ENCODE results near the gene NDRG3. TPM values are rescaled to one million over a fixed set of nuclear protein-coding genes. Genes with fewer than 3 reads are reported as not detected.

The NDRG3 gene
- total and polyA plus RNA-seq, 12 donors: 29.0 to 91.4 (median 53.0) TPM

DNA sequence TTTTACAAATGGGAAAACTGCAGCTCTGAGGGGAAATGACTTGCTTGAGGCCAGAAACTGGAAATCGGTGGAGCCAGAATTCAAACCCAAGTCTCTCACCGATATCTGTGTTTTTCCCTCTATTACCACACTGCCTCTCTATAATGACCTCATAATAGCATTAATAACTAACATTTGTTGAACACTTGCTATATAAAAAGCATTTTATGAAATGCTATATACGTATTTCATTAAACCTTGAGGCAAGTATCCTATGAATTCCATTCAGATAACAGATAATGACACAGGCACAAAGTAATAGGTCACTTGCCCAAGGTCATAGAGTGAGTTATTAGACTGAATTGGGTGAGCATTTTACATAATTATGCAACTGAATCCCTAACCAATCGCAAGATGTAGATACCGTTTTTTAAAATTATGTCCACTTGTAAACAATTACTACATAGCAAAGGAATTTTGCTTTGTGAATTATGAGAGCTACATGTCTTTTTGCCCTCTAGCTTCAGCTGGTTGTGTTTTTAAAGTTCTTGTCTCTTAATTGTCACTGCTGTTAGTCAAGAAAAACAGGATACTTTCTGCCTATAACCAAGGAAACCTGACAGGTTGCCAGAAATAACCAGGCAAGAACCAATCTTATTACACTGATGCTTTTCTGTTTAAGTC, 23.0 kb upstream of the NDRG3 start:
- H3K27ac ChIP-seq: peak overlapping the region; percentile 67 to 90 (median 73)
- TF ChIP-seq POLR2A (IDR thresholded peaks at IDR 0.05): peak in 1 of 2 donors; percentile 33
- TF ChIP-seq, protein P1, sequence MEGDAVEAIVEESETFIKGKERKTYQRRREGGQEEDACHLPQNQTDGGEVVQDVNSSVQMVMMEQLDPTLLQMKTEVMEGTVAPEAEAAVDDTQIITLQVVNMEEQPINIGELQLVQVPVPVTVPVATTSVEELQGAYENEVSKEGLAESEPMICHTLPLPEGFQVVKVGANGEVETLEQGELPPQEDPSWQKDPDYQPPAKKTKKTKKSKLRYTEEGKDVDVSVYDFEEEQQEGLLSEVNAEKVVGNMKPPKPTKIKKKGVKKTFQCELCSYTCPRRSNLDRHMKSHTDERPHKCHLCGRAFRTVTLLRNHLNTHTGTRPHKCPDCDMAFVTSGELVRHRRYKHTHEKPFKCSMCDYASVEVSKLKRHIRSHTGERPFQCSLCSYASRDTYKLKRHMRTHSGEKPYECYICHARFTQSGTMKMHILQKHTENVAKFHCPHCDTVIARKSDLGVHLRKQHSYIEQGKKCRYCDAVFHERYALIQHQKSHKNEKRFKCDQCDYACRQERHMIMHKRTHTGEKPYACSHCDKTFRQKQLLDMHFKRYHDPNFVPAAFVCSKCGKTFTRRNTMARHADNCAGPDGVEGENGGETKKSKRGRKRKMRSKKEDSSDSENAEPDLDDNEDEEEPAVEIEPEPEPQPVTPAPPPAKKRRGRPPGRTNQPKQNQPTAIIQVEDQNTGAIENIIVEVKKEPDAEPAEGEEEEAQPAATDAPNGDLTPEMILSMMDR (IDR thresholded peaks at IDR 0.05): peak in 2 of 6 experiments; percentile 7 to 17

GRCh38 chr20:36761125-36761524, 15.2 kb upstream of the NDRG3 start:
- Histone ChIP-seq H3K27me3 (no peaks in the 10 kb centered on the region), H3K27ac (no peak overlapping the region), H3K4me1 (replicated peaks in 1 of 2) (peaks cover 0 to 9% of the 10 kb centered on the region in 2 donors), H3K36me3 (replicated peaks in 1 of 2) (no peaks in the 10 kb centered on the region), H3K9me3 (replicated peaks in 1 of 3) (no peaks in the 10 kb centered on the region), H3K4me3 (no peak overlapping the region)
- no peak for DNase-seq
- WGBS, 4 donors: 77 to 90% (median 83%) methylated on average over 4 of the region's 4 CpGs
- TF ChIP-seq POLR2A (IDR thresholded peaks at IDR 0.05): no peak
- TF ChIP-seq, protein P1 (IDR thresholded peaks at IDR 0.05): no peak
- intact Hi-C loops (cut with DNase I): no loop called here

More for the DNA sequence above, 23.0 kb upstream of the NDRG3 start:
- no peaks in the 10 kb centered on the region for H3K9me3 ChIP-seq (replicated peaks in 1 of 3)
- no peaks in the 10 kb centered on the region for H3K36me3 ChIP-seq (replicated peaks in 1 of 2)
- no peaks in the 10 kb centered on the region for H3K27me3 ChIP-seq
- DNase-seq: peak in 2 of 7 donors; percentile 0 to 36
- intact Hi-C loops (cut with DNase I): no loop called here
- H3K4me3 ChIP-seq: no peak overlapping the region
- peaks cover 23 to 24% of the 10 kb centered on the region in 2 donors for H3K4me1 ChIP-seq (replicated peaks in 1 of 2)
- 27 to 39% (median 31%) methylated on average over 5 of the region's 5 CpGs for WGBS, 4 donors

DNA sequence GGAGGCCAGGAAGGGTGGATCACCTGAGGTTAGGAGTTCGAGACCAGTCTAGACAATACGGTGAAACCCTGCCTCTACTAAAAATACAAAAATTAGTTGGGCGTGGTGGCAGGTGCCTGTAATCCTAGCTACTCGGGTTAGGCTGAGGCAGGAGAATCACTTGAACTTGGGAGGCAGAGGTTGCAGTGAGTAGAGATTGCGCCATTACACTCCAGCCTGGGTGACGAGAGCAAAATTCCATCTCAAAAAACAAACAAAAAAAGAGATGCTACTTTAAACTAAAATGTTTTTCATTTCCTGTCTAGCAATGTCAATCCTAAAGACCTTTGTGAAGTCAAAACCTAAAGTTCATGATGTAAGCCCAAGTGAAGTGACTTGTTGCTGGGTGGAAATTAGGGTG, 14.8 kb upstream of the NDRG3 start:
- Histone ChIP-seq H3K27me3 (no peaks in the 10 kb centered on the region), H3K9me3 (replicated peaks in 1 of 3) (no peaks in the 10 kb centered on the region), H3K36me3 (replicated peaks in 1 of 2) (no peaks in the 10 kb centered on the region), H3K4me3 (no peak overlapping the region), H3K27ac (no peak overlapping the region), H3K4me1 (replicated peaks in 1 of 2) (peaks cover 0 to 9% of the 10 kb centered on the region in 2 donors)
- DNase-seq: no peak
- 90 to 93% (median 91%) methylated on average over 6 of the region's 6 CpGs for WGBS, 4 donors
- no peak for TF ChIP-seq POLR2A (IDR thresholded peaks at IDR 0.05)
- TF ChIP-seq, protein P1 (IDR thresholded peaks at IDR 0.05): no peak
- intact Hi-C loops (cut with DNase I): no loop called here

- TF ChIP-seq, protein P1 (IDR thresholded peaks at IDR 0.05): no peak
- no peak for TF ChIP-seq POLR2A (IDR thresholded peaks at IDR 0.05)
- no peak for DNase-seq
- intact Hi-C loops (cut with DNase I): loop anchor here in 1 of 2 donors (10.0 kb wide), 1 partner anchor 203 kb away; no protein-coding TSS in a partner anchor
- Histone ChIP-seq H3K36me3 (replicated peaks in 1 of 2) (no peaks in the 10 kb centered on the region), H3K27ac (peak overlapping the region in 2 of 5 donors; percentile 11 to 65), H3K27me3 (no peaks in the 10 kb centered on the region), H3K4me3 (no peak overlapping the region), H3K4me1 (replicated peaks in 1 of 2) (peaks cover 0 to 9% of the 10 kb centered on the region in 2 donors), H3K9me3 (replicated peaks in 1 of 3) (no peaks in the 10 kb centered on the region)
- 84 to 91% (median 88%) methylated on average over 1 of the region's 1 CpG for WGBS, 4 donors
Observed at GRCh38 chr20:36758276-36758675, 12.4 kb upstream of the NDRG3 start.
